ENCODE results near the gene GOLGA6D. TPM values are rescaled to one million over a fixed set of nuclear protein-coding genes. Genes with fewer than 3 reads are reported as not detected.

The GOLGA6D gene
- total and polyA plus RNA-seq, 2 of the 4 experiments (the other 2 are of a cell fraction) = not detected

- no peak for TF ChIP-seq MXI1 (IDR thresholded peaks at IDR 0.05; ENCODE audit: borderline replicate concordance, low read depth, low read length)
These were observed 53.2 kb downstream of the GOLGA6D start, which contains the start of gene COMMD4 (continued) for GRCh38 chr15:75335705-75336355.

GRCh38 chr15:75338661-75339240 lies 56.1 kb downstream of the GOLGA6D start:
- no peaks in the 10 kb centered on the region for H4K20me1 ChIP-seq (ENCODE audit: insufficient read depth, low read length)
- H2BK5ac ChIP-seq (ENCODE audit: low read depth, low read length, poor library complexity, severe bottlenecking) = no peak overlapping the region
- no peaks in the 10 kb centered on the region for H3K27me3 ChIP-seq (ENCODE audit: control insufficient read depth, insufficient read depth, low read length)
- no peak overlapping the region for H2BK20ac ChIP-seq (ENCODE audit: low read depth, low read length)
- no peak overlapping the region for H3K14ac ChIP-seq (replicated peaks; ENCODE audit: low read depth, low read length)
- ChIA-PET CTCF (no interaction called here), POLR2A (ENCODE audit: unreplicated experiment) (no interaction called here)
- H3K36me3 ChIP-seq (ENCODE audit: control insufficient read depth, insufficient read depth, low read length) = peaks cover 16% of the 10 kb centered on the region
- H3K4me1 ChIP-seq (ENCODE audit: control insufficient read depth, insufficient read depth, low read length) = peaks cover 9% of the 10 kb centered on the region; the same call in 1 of the 2 replicates
- H2AFZ ChIP-seq (replicated peaks; ENCODE audit: low read length, poor library complexity) = no peak overlapping the region
- no peak overlapping the region for H3K23ac ChIP-seq (ENCODE audit: low read depth, low read length)
- H2BK15ac ChIP-seq (ENCODE audit: low read depth, low read length) = no peak overlapping the region
- H3K27ac ChIP-seq (ENCODE audit: insufficient read depth, low read length) = no peak overlapping the region
- no peak overlapping the region for H3K9ac ChIP-seq (ENCODE audit: low read depth, low read length)
- in situ Hi-C loops (cut with MboI; ENCODE audit: low sequenced_read_pairs) = no loop called here
- H4K5ac ChIP-seq (ENCODE audit: low read depth, low read length) = no peak overlapping the region
- H3K9me1 ChIP-seq (ENCODE audit: insufficient read depth, low read length) = peaks cover 7% of the 10 kb centered on the region
- BruUV-seq (replicated peaks) = no TSS peak
- no peaks in the 10 kb centered on the region for H3K9me3 ChIP-seq (ENCODE audit: control insufficient read depth, insufficient read depth, low read length)
- no peak overlapping the region for H2BK120ac ChIP-seq (ENCODE audit: low read depth, low read length)
- no peak overlapping the region for H3K56ac ChIP-seq (ENCODE audit: extremely low read depth, insufficient read depth, low read length)
- H3K4me3 ChIP-seq (ENCODE audit: insufficient read depth, low read depth, low read length) = no peak overlapping the region
- no peak overlapping the region for H3K18ac ChIP-seq (ENCODE audit: low read depth, low read length)
- H4K8ac ChIP-seq (ENCODE audit: low read depth in 2 of 2, low read length in 2 of 2) = no peak overlapping the region
- dilution Hi-C loops (cut with HindIII; ENCODE audit: low sequenced_read_pairs, unreplicated experiment) = no loop called here
- ATAC-seq (ENCODE audit: low read depth) (no peak), DNase-seq (no peak)
- no peak overlapping the region for H3K4ac ChIP-seq (ENCODE audit: low read depth, low read length)
- H2AK5ac ChIP-seq (ENCODE audit: low read depth, low read length) = no peak overlapping the region
- intact Hi-C loops (cut with micrococcal nuclease) = no loop called here
- H3K79me1 ChIP-seq (ENCODE audit: low read depth in 1 of 2, low read length in 2 of 2) = peaks cover 8 to 17% of the 10 kb centered on the region in 2 experiments
- 100% methylated on average over 3 of the region's 11 CpGs; no CpG with 5 or more reads in 1 of the 2 experiments for WGBS, 2 experiments (ENCODE audit: extremely low coverage in 2 of 2, insufficient read length in 1 of 2)
- no peak overlapping the region for H2AK9ac ChIP-seq (replicated peaks; ENCODE audit: low read depth, low read length, poor library complexity)
- H3K4me2 ChIP-seq (ENCODE audit: low read depth, low read length) = no peak overlapping the region
- TF ChIP-seq CEBPB (IDR thresholded peaks at IDR 0.05; ENCODE audit: low read depth, low read length) (no peak), POLR2A (IDR thresholded peaks at IDR 0.05; ENCODE audit: low read depth, low read length) (no peak), MAFK (IDR thresholded peaks at IDR 0.05; ENCODE audit: low read depth, low read length) (no peak), RAD21 (IDR thresholded peaks at IDR 0.05; ENCODE audit: low read length) (no peak), NFE2L2 (IDR thresholded peaks at IDR 0.05; ENCODE audit: low read depth, low read length) (no peak), RFX5 (IDR thresholded peaks at IDR 0.05; ENCODE audit: low read depth, low read length) (no peak), MXI1 (IDR thresholded peaks at IDR 0.05; ENCODE audit: borderline replicate concordance, low read depth, low read length) (no peak), FOS (IDR thresholded peaks at IDR 0.05; ENCODE audit: low read depth, low read length) (no peak)
- H4K91ac ChIP-seq (ENCODE audit: insufficient read depth, low read depth, low read length) = no peak overlapping the region
